ENCODE measurements around the gene PPFIBP2.

PPFIBP2 gene

DNA sequence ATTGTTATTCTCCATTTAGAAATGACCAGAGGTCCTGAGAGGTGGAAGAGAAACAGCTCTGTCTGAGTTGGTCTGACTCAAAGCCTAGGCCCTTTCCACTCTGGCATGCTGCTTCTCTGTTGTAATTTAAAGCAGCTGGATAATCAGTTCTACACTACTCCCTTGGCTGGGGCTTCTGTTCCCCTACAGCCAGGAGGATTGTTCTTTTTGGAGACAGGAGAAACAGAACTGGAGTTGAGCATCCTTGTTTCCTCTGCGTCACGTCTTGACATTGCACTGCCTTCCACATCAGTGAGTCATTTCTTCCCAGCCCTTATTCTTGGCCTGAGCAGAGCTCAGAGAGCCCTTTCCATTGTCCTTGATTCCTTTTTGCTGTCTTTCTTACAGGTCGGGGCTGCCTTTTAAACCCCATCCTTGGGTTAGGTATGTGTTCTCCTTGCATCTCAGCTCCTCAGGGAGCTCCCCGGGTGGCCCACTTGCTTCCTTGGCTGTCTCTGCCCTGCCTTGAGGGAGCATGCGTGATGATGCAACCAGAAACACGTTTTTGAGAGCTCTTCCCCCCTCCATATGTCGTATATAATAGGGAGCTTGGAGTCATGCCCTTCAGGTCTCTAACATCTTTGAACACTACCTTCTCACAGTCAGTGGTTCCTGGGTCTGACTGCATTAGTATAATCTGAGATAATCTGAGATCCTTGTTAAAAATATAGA lies 123.8 kb downstream of the PPFIBP2 start:
- Mint-ChIP-seq H3K36me3 (ENCODE audit: low read depth) (no peaks in the 10 kb centered on the region), H3K27me3 (ENCODE audit: low read depth) (no peaks in the 10 kb centered on the region), H3K9me3 (no peaks in the 10 kb centered on the region), H3K4me3 (no peak overlapping the region), H3K27ac (no peak overlapping the region), H3K4me1 (ENCODE audit: low read depth) (no peaks in the 10 kb centered on the region)

DNA sequence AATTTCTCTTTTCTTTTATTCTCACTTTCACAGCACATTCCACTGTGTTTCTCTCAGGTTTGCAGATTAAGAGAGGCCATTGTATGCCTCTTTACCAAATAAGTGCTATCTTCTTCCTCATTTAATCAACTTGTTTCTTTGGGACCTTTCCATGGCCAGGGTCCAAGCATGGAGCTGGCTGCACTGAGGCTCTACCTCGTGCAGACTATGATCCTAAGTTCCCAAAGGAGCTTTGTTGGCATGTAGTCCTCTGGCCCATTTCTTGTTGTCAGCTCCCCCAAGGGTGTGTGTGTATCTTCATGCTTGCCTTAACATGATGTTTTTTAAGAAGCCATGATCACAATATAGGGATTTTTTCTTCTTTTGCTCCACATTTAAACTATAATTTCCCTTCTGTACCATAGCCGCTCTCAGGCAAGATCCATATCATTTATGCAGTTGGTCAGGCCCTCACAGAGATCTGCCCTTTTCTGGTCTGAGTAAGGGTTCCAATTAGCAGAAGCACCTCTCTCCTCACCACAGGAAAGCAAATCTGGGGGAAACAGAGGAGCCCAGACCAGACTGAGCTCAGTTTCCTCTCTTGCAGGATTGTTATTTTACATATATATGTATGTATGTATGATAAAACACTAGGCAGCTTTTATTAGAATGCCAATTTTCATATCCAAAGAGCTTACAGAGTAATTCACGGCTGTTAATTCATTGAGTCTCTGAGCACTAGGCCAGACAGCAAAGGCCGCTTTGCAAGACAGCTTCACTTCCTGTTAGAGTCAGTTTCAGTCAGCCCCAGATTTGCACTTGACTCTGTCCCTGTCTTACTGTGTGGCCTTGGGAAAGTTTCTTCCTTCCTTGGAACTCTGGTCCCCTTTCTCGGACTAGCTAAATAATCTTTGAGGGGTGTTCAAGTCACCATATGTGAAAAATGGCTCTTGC lies 125.2 kb downstream of the PPFIBP2 start:
- H3K9me3 Mint-ChIP-seq: no peaks in the 10 kb centered on the region
- H3K36me3 Mint-ChIP-seq (ENCODE audit: low read depth): no peaks in the 10 kb centered on the region
- H3K4me3 Mint-ChIP-seq: no peak overlapping the region
- H3K27me3 Mint-ChIP-seq (ENCODE audit: low read depth): no peaks in the 10 kb centered on the region
- H3K27ac Mint-ChIP-seq: no peak overlapping the region
- H3K4me1 Mint-ChIP-seq (ENCODE audit: low read depth): no peaks in the 10 kb centered on the region

DNA sequence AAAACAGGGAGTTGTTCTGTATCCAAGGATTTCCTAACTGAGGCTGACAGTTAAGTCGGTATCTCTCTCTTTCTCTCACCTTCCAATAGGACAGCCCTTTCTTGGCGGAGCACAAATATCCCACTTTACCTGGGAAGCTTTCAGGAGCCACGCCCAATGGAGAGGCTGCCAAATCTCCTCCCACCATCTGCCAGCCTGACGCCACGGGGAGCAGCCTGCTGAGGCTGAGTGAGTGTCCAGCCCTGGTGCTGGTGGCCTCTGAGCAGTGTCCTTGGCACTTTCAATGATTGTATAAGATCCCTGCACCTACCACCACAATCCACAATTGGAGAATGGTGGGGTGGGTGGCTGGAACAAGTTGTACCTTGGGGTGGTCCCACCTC lies 125.8 kb downstream of the PPFIBP2 start:
- no peaks in the 10 kb centered on the region for H3K27me3 Mint-ChIP-seq (ENCODE audit: low read depth)
- no peaks in the 10 kb centered on the region for H3K4me1 Mint-ChIP-seq (ENCODE audit: low read depth)
- no peaks in the 10 kb centered on the region for H3K36me3 Mint-ChIP-seq (ENCODE audit: low read depth)
- H3K27ac Mint-ChIP-seq: no peak overlapping the region
- no peaks in the 10 kb centered on the region for H3K9me3 Mint-ChIP-seq
- H3K4me3 Mint-ChIP-seq: no peak overlapping the region

DNA sequence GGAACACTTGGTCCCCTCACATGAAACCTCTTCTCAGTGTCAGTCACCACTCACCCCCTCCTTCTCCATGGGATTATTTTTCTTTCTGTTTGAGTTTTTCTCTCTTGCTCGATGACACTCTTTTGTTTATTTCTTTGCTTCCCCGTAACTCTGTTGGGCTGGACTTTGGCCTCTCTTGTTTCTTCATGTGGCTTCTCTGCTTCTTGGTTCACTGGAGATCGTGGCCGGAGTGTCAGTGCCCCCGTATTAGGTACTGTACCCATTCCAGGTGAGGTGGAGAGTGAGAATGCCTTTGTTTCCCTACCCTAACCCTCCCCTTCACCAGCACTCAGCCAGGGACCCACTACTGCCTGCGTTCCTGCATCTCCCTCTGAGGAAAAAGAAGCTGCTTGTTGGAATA lies 127.0 kb downstream of the PPFIBP2 start:
- H3K9me3 Mint-ChIP-seq: no peaks in the 10 kb centered on the region
- H3K27ac Mint-ChIP-seq: no peak overlapping the region
- H3K27me3 Mint-ChIP-seq (ENCODE audit: low read depth): no peaks in the 10 kb centered on the region
- H3K4me3 Mint-ChIP-seq: no peak overlapping the region
- H3K4me1 Mint-ChIP-seq (ENCODE audit: low read depth): no peaks in the 10 kb centered on the region
- no peaks in the 10 kb centered on the region for H3K36me3 Mint-ChIP-seq (ENCODE audit: low read depth)

DNA sequence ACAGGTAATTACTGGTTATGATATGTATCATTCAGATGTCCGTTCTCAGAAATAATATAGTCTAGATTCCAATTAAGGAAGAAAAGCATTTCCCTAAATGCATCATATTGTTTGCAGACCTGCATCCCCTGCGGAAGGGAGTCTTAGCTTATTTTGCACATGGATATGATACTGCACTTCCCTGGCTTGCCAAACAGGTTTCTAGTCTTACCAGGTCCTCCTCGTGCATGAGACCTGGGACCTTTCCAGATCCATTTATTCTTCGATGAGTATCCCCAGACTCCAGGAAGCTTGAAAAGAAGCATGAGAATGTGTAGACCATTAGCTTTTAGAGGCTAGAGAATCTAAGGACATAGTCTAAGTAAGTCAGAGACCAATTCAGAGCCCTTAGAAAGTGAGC lies 128.9 kb downstream of the PPFIBP2 start:
- Mint-ChIP-seq H3K36me3 (ENCODE audit: low read depth) (no peaks in the 10 kb centered on the region), H3K27ac (no peak overlapping the region), H3K27me3 (ENCODE audit: low read depth) (no peaks in the 10 kb centered on the region), H3K9me3 (no peaks in the 10 kb centered on the region), H3K4me1 (ENCODE audit: low read depth) (no peaks in the 10 kb centered on the region), H3K4me3 (no peak overlapping the region)

DNA sequence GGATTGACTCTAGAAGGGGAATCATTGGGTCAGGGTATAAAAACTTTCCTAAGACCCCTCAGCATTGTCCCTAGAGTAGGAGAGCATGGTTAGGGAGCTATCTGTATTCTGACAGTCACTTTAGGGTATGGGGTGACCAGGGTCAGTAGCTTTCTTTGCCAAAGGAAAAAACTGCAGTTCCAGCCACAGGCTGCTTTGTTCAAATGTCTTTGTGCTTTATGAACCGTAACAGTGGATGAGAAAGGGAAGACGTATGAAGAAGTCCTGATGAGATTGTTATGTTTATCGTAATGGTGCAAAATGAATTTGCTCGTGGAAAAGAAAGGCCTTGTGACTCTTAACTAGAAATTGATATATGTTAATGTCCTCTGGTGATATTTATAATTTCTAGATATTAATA lies 129.5 kb downstream of the PPFIBP2 start:
- Mint-ChIP-seq H3K27ac (no peak overlapping the region), H3K9me3 (no peaks in the 10 kb centered on the region), H3K4me1 (ENCODE audit: low read depth) (no peaks in the 10 kb centered on the region), H3K27me3 (ENCODE audit: low read depth) (no peaks in the 10 kb centered on the region), H3K36me3 (ENCODE audit: low read depth) (no peaks in the 10 kb centered on the region), H3K4me3 (no peak overlapping the region)

DNA sequence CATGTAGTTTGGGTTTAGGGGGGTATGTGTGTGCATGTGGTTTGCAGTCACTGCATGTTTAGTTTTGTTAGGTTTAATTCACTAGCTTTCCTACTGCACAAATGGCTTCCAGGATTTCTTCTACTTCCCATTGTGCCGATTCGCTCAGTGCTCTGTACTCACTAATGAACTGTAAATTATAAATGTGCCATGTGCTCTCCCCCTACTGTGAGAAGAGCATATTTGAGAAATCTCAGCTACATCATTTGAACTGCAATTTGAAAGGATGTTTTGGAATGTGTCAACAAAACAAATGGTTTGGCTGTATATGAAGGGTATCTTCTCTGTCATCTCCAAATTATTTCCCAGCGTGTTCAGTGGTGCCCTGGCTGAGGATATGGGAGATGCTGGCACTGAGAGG lies 131.4 kb downstream of the PPFIBP2 start:
- Mint-ChIP-seq H3K4me1 (ENCODE audit: low read depth) (no peaks in the 10 kb centered on the region), H3K27me3 (ENCODE audit: low read depth) (no peaks in the 10 kb centered on the region), H3K36me3 (ENCODE audit: low read depth) (no peaks in the 10 kb centered on the region), H3K27ac (no peak overlapping the region), H3K4me3 (no peak overlapping the region), H3K9me3 (no peaks in the 10 kb centered on the region)

DNA sequence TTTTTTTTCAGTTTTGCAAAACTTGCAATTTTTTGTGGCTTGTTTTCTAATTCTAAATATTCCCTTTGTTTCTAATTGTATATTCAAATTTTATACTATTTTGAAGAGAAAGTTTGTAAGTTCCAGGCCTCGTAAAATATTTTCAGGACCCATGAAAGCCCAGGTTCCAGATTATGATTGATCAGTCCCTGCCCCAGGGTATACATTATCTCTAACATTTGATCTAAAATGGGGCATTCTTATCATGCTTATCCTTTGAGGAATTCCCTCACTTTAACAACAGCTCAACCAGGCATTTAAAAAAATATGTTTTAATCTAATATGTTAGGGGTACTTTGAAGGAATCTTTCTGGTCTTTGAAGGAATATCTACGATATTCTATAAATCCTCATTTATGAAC lies 133.1 kb downstream of the PPFIBP2 start:
- H3K36me3 Mint-ChIP-seq (ENCODE audit: low read depth): no peaks in the 10 kb centered on the region
- H3K4me3 Mint-ChIP-seq: no peak overlapping the region
- no peaks in the 10 kb centered on the region for H3K27me3 Mint-ChIP-seq (ENCODE audit: low read depth)
- no peaks in the 10 kb centered on the region for H3K9me3 Mint-ChIP-seq
- no peaks in the 10 kb centered on the region for H3K4me1 Mint-ChIP-seq (ENCODE audit: low read depth)
- H3K27ac Mint-ChIP-seq: no peak overlapping the region

DNA sequence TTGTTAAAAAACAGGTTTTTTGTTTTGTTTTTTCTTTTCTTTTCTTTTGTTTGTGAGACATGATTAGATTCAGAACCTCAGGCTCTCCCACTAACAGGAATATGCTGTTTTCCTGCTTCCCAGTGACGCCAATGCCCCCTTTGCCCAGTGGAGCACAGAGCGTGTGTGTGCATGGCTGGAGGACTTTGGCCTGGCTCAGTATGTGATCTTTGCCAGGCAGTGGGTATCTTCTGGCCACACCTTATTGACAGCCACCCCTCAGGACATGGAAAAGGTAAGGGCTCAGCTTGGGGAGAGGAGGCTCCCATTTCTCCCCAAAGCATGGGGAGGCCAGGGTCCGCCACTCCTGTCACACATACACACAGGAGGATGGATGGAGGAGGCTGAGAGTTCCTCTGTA lies 134.5 kb downstream of the PPFIBP2 start:
- H3K36me3 Mint-ChIP-seq (ENCODE audit: low read depth): no peaks in the 10 kb centered on the region
- no peaks in the 10 kb centered on the region for H3K4me1 Mint-ChIP-seq (ENCODE audit: low read depth)

DNA sequence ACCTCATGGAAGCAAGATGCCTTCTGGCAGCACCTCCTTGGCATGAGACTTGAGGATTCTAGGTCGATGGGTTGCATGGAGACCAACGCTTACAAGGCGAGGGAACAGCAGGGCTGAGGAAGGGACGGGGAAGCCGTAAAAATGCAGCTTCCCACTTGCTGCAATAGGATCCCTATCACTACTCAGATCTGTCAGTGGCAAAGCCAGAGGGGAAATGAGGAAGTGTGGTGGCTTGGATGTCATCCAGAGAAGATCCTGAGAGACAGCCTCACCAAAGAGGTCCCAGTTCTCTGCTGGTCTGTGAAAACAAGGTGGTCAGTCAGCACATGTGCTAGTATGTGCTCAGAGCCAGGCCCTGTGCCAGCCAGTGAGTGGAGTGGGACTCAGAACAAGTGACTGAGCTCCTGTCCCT lies 137.3 kb downstream of the PPFIBP2 start:
- Mint-ChIP-seq H3K4me3 (no peak overlapping the region), H3K36me3 (ENCODE audit: low read depth) (no peaks in the 10 kb centered on the region), H3K4me1 (ENCODE audit: low read depth) (no peaks in the 10 kb centered on the region), H3K9me3 (no peaks in the 10 kb centered on the region), H3K27me3 (ENCODE audit: low read depth) (no peaks in the 10 kb centered on the region), H3K27ac (no peak overlapping the region)

More for the DNA sequence above, 134.5 kb downstream of the PPFIBP2 start:
- Mint-ChIP-seq H3K27ac (no peak overlapping the region), H3K4me3 (no peak overlapping the region), H3K27me3 (ENCODE audit: low read depth) (no peaks in the 10 kb centered on the region), H3K9me3 (no peaks in the 10 kb centered on the region)

DNA sequence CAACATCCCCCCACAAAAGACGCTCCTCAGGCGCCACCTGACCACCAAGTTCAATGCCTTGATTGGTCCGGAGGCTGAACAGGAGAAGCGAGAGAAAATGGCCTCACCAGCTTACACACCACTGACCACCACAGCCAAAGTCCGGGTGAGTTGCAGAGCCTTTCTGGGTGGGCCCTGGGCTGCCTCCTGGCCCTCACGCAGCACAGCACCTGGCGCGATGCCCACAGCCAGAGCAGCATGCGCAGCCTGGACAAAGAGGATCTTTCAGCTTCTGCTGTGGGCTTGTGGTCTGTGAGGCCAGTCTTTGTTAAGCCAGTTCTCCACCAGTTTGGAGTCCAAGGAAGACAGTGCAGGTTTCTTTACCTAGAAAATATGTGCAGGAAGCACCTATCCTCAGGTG lies 137.9 kb downstream of the PPFIBP2 start:
- Mint-ChIP-seq H3K27ac (no peak overlapping the region), H3K4me3 (no peak overlapping the region), H3K27me3 (ENCODE audit: low read depth) (no peaks in the 10 kb centered on the region), H3K36me3 (ENCODE audit: low read depth) (no peaks in the 10 kb centered on the region), H3K9me3 (no peaks in the 10 kb centered on the region), H3K4me1 (ENCODE audit: low read depth) (no peaks in the 10 kb centered on the region)

DNA sequence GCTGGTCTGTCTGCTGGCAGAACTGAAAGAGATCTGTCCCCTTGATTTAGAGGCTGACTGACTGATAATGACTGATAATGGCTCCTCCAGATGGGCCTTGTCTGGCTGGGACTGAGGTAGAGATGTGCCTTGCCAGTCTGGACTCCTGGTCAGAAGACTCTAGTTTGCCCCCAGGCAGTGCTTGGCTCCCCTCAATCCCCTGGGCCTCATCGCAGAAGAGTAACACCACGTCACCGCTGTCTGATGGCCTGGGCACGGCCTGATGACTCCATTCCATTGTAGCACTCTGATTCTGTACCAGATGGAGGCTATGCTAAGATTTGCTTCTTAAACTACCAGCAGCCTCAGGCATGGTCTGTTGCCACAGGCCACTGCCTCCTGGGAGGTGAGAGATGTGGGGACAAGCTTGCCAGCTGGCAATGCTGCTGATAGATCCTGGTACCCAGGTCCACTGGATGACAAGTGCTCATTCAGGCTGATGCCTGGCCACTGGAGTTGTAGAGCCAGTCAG lies 140.5 kb downstream of the PPFIBP2 start:
- Mint-ChIP-seq H3K27ac (no peak overlapping the region), H3K4me3 (no peak overlapping the region), H3K4me1 (ENCODE audit: low read depth) (no peaks in the 10 kb centered on the region), H3K27me3 (ENCODE audit: low read depth) (no peaks in the 10 kb centered on the region), H3K9me3 (no peaks in the 10 kb centered on the region), H3K36me3 (ENCODE audit: low read depth) (no peaks in the 10 kb centered on the region)

DNA sequence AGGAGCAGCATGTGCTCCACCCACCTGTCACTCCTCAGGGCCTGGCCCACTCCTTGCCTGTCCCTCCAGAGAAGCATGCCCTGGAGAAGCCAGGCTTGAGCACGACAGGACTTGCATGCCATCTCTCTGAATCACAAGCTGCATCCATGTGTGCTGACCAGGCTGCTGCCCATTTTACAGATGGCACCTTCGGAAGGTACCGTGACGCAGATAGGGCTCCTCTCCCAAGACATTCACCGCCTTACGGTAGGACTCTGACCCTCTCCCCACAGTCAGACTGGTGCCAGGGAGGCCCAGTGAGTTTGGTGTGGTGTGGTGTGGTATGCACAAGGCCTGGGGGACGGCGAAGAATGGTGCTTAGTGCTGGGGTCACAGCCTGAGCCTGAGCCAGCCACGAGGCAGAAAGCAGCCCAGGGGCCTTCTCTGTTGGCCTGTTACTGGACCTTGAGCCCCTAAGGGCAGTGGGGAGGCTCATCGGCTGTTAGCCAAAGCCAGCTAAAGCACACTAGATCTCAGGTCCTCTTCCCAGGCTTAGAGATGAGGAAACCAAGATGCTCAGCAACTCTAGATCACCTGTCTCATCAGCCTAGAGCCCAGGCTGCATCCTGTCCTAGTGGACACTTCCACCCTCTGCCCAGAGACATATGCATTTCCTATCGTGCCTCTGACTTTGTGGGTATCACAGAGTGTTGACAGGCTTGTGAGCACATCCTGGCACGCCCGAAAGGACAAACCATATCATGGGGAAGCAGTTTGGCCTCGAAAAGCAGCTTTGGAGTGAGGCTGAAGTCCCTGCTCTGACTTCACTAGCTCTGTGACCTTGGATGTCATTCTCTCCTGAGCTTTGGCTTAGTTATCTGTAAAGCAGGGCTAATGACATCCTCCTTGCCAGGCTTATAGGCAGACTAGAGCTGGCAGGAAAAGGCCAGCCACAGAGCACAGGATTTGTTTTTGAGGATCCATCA lies 141.7 kb downstream of the PPFIBP2 start:
- Mint-ChIP-seq H3K4me3 (no peak overlapping the region), H3K9me3 (no peaks in the 10 kb centered on the region), H3K27me3 (ENCODE audit: low read depth) (no peaks in the 10 kb centered on the region)

DNA sequence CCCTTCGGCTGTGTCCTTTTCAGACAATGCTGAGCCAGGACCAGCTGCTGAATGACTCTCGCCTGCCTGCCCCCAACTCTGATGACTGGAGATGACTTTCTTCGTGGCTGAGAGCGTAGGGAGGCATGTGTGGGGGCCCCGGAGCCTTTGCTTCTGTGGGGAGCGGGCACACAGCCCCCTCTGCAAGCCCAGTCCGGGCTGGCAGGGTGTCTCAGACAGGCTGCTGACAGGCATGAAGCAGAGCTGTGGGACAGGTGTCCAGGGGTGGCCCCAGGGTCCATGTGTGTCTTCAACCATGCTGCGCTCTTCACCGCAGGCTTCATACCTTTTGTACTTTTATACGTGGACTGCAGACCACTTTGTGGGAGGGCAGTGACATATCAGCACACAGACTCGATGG lies 142.9 kb downstream of the PPFIBP2 start:
- no peaks in the 10 kb centered on the region for H3K9me3 Mint-ChIP-seq
- no peaks in the 10 kb centered on the region for H3K4me1 Mint-ChIP-seq (ENCODE audit: low read depth)
- H3K27ac Mint-ChIP-seq: no peak overlapping the region
- no peak overlapping the region for H3K4me3 Mint-ChIP-seq
- no peaks in the 10 kb centered on the region for H3K27me3 Mint-ChIP-seq (ENCODE audit: low read depth)
- H3K36me3 Mint-ChIP-seq (ENCODE audit: low read depth): no peaks in the 10 kb centered on the region

More for the DNA sequence above, 141.7 kb downstream of the PPFIBP2 start:
- no peaks in the 10 kb centered on the region for H3K36me3 Mint-ChIP-seq (ENCODE audit: low read depth)
- no peaks in the 10 kb centered on the region for H3K4me1 Mint-ChIP-seq (ENCODE audit: low read depth)
- no peak overlapping the region for H3K27ac Mint-ChIP-seq
